ENCODE data around the gene CRYGB. TPM values are rescaled to one million over a fixed set of nuclear protein-coding genes. Genes with fewer than 3 reads are reported as not detected.

Gene CRYGB
- total RNA-seq, 4 donors from 2014 or later, result not detected

DNA sequence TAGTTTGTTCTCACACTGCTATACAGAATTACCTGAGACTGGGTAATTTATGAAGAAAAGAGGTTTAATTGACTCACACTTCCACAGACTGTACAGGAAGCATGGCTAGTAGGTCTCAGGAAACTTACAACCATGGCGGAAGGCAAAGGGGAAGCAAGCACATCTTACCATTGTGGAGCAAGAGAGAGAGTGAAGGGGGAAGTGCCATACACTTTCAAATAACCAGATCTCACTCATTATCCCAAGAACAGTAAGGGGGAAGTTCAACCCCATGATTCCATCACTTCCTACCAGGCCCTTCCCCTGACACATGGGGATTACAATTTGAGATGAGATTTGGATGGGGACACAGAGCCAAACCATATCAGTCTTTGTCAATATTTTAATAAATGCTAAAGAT, 5.0 kb upstream of the CRYGB start:
- Histone ChIP-seq H3K36me3 (no peaks in the 10 kb centered on the region), H3K9me3 (no peaks in the 10 kb centered on the region), H3K4me1 (no peaks in the 10 kb centered on the region), H3K27ac (no peak overlapping the region), H3K27me3 (no peaks in the 10 kb centered on the region), H3K4me3 (no peak overlapping the region)
- no peak for DNase-seq (ENCODE audit: low spot score in 2 of 2)
- WGBS, result 78% methylated on average over 1 of the region's 1 CpG
- no peak for TF ChIP-seq POLR2AphosphoS5 (IDR thresholded peaks at IDR 0.05)
- no peak for TF ChIP-seq POLR2A (IDR thresholded peaks at IDR 0.05)
- TF ChIP-seq EP300 (IDR thresholded peaks at IDR 0.05), result no peak
- TF ChIP-seq, protein P1, sequence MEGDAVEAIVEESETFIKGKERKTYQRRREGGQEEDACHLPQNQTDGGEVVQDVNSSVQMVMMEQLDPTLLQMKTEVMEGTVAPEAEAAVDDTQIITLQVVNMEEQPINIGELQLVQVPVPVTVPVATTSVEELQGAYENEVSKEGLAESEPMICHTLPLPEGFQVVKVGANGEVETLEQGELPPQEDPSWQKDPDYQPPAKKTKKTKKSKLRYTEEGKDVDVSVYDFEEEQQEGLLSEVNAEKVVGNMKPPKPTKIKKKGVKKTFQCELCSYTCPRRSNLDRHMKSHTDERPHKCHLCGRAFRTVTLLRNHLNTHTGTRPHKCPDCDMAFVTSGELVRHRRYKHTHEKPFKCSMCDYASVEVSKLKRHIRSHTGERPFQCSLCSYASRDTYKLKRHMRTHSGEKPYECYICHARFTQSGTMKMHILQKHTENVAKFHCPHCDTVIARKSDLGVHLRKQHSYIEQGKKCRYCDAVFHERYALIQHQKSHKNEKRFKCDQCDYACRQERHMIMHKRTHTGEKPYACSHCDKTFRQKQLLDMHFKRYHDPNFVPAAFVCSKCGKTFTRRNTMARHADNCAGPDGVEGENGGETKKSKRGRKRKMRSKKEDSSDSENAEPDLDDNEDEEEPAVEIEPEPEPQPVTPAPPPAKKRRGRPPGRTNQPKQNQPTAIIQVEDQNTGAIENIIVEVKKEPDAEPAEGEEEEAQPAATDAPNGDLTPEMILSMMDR (IDR thresholded peaks at IDR 0.05), result no peak

GRCh38 chr2:208150094-208150493, 4.1 kb upstream of the CRYGB start:
- H3K27ac ChIP-seq, result no peak overlapping the region

GRCh38 chr2:208148803-208149202, 2.8 kb upstream of the CRYGB start:
- Histone ChIP-seq H3K36me3 (no peaks in the 10 kb centered on the region), H3K4me1 (no peaks in the 10 kb centered on the region), H3K9me3 (no peaks in the 10 kb centered on the region), H3K27me3 (no peaks in the 10 kb centered on the region), H3K4me3 (no peak overlapping the region), H3K27ac (no peak overlapping the region)
- WGBS, result 75% methylated on average over 2 of the region's 2 CpGs
- TF ChIP-seq, protein P1 (IDR thresholded peaks at IDR 0.05), result no peak
- TF ChIP-seq POLR2A (IDR thresholded peaks at IDR 0.05), result no peak
- TF ChIP-seq POLR2AphosphoS5 (IDR thresholded peaks at IDR 0.05), result no peak
- no peak for DNase-seq (ENCODE audit: low spot score in 2 of 2)

More at GRCh38 chr2:208150094-208150493, 4.1 kb upstream of the CRYGB start:
- no peak for TF ChIP-seq POLR2AphosphoS5 (IDR thresholded peaks at IDR 0.05)
- TF ChIP-seq POLR2A (IDR thresholded peaks at IDR 0.05), result no peak
- TF ChIP-seq, protein P1 (IDR thresholded peaks at IDR 0.05), result no peak
- TF ChIP-seq EP300 (IDR thresholded peaks at IDR 0.05), result no peak
- H3K4me1 ChIP-seq, result no peaks in the 10 kb centered on the region
- no peak overlapping the region for H3K4me3 ChIP-seq
- no peak for DNase-seq (ENCODE audit: low spot score in 2 of 2)
- no peaks in the 10 kb centered on the region for H3K9me3 ChIP-seq
- H3K36me3 ChIP-seq, result no peaks in the 10 kb centered on the region
- H3K27me3 ChIP-seq, result no peaks in the 10 kb centered on the region

GRCh38 chr2:208147759-208148158, 1.8 kb upstream of the CRYGB start:
- H3K27ac ChIP-seq, result no peak overlapping the region
- no peaks in the 10 kb centered on the region for H3K36me3 ChIP-seq
- no peak overlapping the region for H3K4me3 ChIP-seq
- 74% methylated on average over 3 of the region's 3 CpGs for WGBS
- TF ChIP-seq POLR2A (IDR thresholded peaks at IDR 0.05), result no peak
- TF ChIP-seq, protein P1 (IDR thresholded peaks at IDR 0.05), result no peak
- TF ChIP-seq POLR2AphosphoS5 (IDR thresholded peaks at IDR 0.05), result no peak
- TF ChIP-seq EP300 (IDR thresholded peaks at IDR 0.05), result no peak
- no peaks in the 10 kb centered on the region for H3K9me3 ChIP-seq
- peaks cover 2% of the 10 kb centered on the region for H3K4me1 ChIP-seq
- DNase-seq (ENCODE audit: low spot score in 2 of 2), result no peak
- no peaks in the 10 kb centered on the region for H3K27me3 ChIP-seq

- no peak for DNase-seq (ENCODE audit: low spot score in 2 of 2)
- Histone ChIP-seq H3K4me3 (no peak overlapping the region), H3K4me1 (peaks cover 2% of the 10 kb centered on the region), H3K27me3 (no peaks in the 10 kb centered on the region), H3K36me3 (no peaks in the 10 kb centered on the region), H3K27ac (no peak overlapping the region), H3K9me3 (no peaks in the 10 kb centered on the region)
- TF ChIP-seq, protein P1 (IDR thresholded peaks at IDR 0.05), result no peak
- no peak for TF ChIP-seq POLR2AphosphoS5 (IDR thresholded peaks at IDR 0.05)
- no peak for TF ChIP-seq EP300 (IDR thresholded peaks at IDR 0.05)
- TF ChIP-seq POLR2A (IDR thresholded peaks at IDR 0.05), result no peak
These were observed 1.1 kb upstream of the CRYGB start for GRCh38 chr2:208147008-208147407.
